Astrocyte (in vitro differentiated cells and primary cell): Measurements from ENCODE around the gene DENND6B. TPM values are rescaled to one million over a fixed set of nuclear protein-coding genes. Genes with fewer than 3 reads are reported as not detected.

Source experiments
- DNase-seq: peaks from one replicate; pipeline ENCODE4 v3.0.0-alpha.2; 2010; ENCODE audit warnings: low read depth
- FAIRE-seq: peaks from 2 replicates; lab custom pipeline; 2011; peaks lifted over from hg19 to GRCh38; lab: Jason Lieb, UNC
- H2AFZ ChIP-seq: 2 replicates; pipeline ENCODE4 v1.6.0; 2012; ENCODE audit warnings: low read depth, low read length, inconsistent platforms
- H3K27ac ChIP-seq: 2 replicates; pipeline ENCODE4 v1.5.1; 2011; ENCODE audit warnings: low read depth, low read length, inconsistent platforms
- H3K27me3 ChIP-seq: 2 replicates; pipeline ENCODE4 v1.6.0; 2011; ENCODE audit warnings: low read length, inconsistent platforms; ENCODE audit not compliant: insufficient read depth
- H3K36me3 ChIP-seq: 2 replicates; pipeline ENCODE4 v1.5.1; 2011; ENCODE audit warnings: low read length, inconsistent platforms; ENCODE audit not compliant: insufficient read depth
- H3K4me1 ChIP-seq: 2 replicates; pipeline ENCODE4 v1.5.1; 2011; ENCODE audit warnings: low read length, inconsistent platforms; ENCODE audit not compliant: insufficient read depth
- H3K4me2 ChIP-seq: 2 replicates; pipeline ENCODE4 v1.6.0; 2012; ENCODE audit warnings: low read length, inconsistent platforms
- H3K4me3 ChIP-seq: 2 replicates; pipeline ENCODE4 v1.5.1; 2011; ENCODE audit warnings: low read depth, mild to moderate bottlenecking, low read length, inconsistent platforms; ENCODE audit not compliant: insufficient read depth
- H3K79me2 ChIP-seq: 2 replicates; pipeline ENCODE4 v1.6.0; 2012; ENCODE audit warnings: mild to moderate bottlenecking, low read length, inconsistent platforms; ENCODE audit not compliant: insufficient read depth
- H3K9ac ChIP-seq: 2 replicates; pipeline ENCODE4 v1.6.0; 2012; ENCODE audit warnings: mild to moderate bottlenecking, low read length, inconsistent platforms
- H3K9me3 ChIP-seq: 2 replicates; pipeline ENCODE4 v1.5.1; 2012; ENCODE audit warnings: low read depth, mild to moderate bottlenecking, low read length, inconsistent platforms; ENCODE audit not compliant: insufficient read depth
- H4K20me1 ChIP-seq: 2 replicates; pipeline ENCODE4 v1.6.0; 2012; ENCODE audit warnings: low read length, inconsistent platforms; ENCODE audit not compliant: insufficient read depth
- H3K27ac Mint-ChIP-seq: one replicate; pipeline ENCODE4 v1.8.0; 2021; ENCODE audit warnings: mild to moderate bottlenecking, mixed read lengths; ENCODE audit not compliant: unreplicated experiment
- H3K27me3 Mint-ChIP-seq: one replicate; pipeline ENCODE4 v1.8.0; 2021; ENCODE audit warnings: low read depth, mixed read lengths; ENCODE audit not compliant: unreplicated experiment
- H3K36me3 Mint-ChIP-seq: one replicate; pipeline ENCODE4 v1.8.0; 2021; ENCODE audit warnings: low read depth, mixed read lengths; ENCODE audit not compliant: unreplicated experiment
- H3K4me1 Mint-ChIP-seq: one replicate; pipeline ENCODE4 v1.8.0; 2021; ENCODE audit warnings: low read depth, mixed read lengths; ENCODE audit not compliant: unreplicated experiment
- H3K4me3 Mint-ChIP-seq: one replicate; pipeline ENCODE4 v1.8.0; 2021; ENCODE audit warnings: mild to moderate bottlenecking, moderate library complexity, mixed read lengths; ENCODE audit not compliant: unreplicated experiment
- H3K9me3 Mint-ChIP-seq: one replicate; pipeline ENCODE4 v1.8.0; 2021; ENCODE audit warnings: mild to moderate bottlenecking, mixed read lengths; ENCODE audit not compliant: unreplicated experiment
- EZH2 ChIP-seq: IDR thresholded peaks from 2 replicates; pipeline ENCODE4 v1.6.1; 2012; ENCODE audit warnings: mild to moderate bottlenecking, low read length, inconsistent platforms; ENCODE audit not compliant: insufficient read depth
- total RNA-seq: library from RNA; stranded (reverse); gene quantifications from 2 replicates; pipeline ENCODE4 v1.2.1, GENCODE V29; 2021
- TF ChIP-seq, protein P1 (sequence below): IDR thresholded peaks from 2 replicates; pipeline ENCODE4 v1.5.1; 2011; ENCODE audit warnings: low read depth, mild to moderate bottlenecking, inconsistent platforms, low read length, moderate library complexity; ENCODE audit not compliant: insufficient read depth

Gene DENND6B
- total RNA-seq, 1 donor from 2014 or later: 5.4 TPM

DNA sequence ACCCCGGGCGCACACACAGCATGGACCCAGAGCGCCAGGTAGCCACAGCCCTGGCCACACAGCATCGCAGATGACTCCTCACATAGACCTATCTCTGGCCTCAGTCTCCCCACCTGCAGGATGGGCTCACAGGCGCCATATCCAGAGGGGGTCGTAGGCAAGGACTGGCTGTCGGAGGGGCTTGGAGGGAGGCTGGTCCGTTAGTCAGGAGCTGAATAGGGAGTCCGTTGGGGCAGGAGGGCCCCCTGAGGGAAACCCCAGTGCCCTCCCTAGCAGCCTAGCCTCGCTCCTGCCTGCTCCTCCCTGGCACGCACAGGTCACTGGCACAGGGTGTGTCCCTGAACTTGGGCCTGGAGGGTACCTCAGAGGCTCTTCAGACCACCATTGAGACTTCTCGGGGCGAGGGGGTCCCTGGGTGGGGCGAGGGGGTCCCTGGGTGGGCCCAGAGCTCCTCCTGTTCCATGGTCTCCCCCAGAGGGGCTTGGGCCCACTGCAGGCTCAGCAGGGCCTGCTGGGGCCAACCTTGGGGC is 21.4 kb downstream of the DENND6B start:
- H3K36me3 ChIP-seq: no peaks in the 10 kb centered on the region
- FAIRE-seq: no peak
- DNase-seq: no peak
- H3K27ac Mint-ChIP-seq: peak overlapping the region; percentile 99
- peaks cover 52% of the 10 kb centered on the region for H4K20me1 ChIP-seq
- H3K4me2 ChIP-seq: peak overlapping the region; percentile 100
- H3K9me3 Mint-ChIP-seq: no peaks in the 10 kb centered on the region
- H3K4me1 Mint-ChIP-seq: peaks cover 28% of the 10 kb centered on the region
- peak overlapping the region; percentile 93 for H3K4me3 Mint-ChIP-seq
- H3K4me1 ChIP-seq: peaks cover 71% of the 10 kb centered on the region
- peak overlapping the region; percentile 96 for H3K9ac ChIP-seq
- H3K27me3 ChIP-seq: no peaks in the 10 kb centered on the region
- peak overlapping the region; percentile 78 for H3K4me3 ChIP-seq
- no peak overlapping the region for H2AFZ ChIP-seq
- H3K27ac ChIP-seq: peak overlapping the region; percentile 82
- no peaks in the 10 kb centered on the region for H3K27me3 Mint-ChIP-seq
- TF ChIP-seq EZH2: no peak
- TF ChIP-seq, protein P1, sequence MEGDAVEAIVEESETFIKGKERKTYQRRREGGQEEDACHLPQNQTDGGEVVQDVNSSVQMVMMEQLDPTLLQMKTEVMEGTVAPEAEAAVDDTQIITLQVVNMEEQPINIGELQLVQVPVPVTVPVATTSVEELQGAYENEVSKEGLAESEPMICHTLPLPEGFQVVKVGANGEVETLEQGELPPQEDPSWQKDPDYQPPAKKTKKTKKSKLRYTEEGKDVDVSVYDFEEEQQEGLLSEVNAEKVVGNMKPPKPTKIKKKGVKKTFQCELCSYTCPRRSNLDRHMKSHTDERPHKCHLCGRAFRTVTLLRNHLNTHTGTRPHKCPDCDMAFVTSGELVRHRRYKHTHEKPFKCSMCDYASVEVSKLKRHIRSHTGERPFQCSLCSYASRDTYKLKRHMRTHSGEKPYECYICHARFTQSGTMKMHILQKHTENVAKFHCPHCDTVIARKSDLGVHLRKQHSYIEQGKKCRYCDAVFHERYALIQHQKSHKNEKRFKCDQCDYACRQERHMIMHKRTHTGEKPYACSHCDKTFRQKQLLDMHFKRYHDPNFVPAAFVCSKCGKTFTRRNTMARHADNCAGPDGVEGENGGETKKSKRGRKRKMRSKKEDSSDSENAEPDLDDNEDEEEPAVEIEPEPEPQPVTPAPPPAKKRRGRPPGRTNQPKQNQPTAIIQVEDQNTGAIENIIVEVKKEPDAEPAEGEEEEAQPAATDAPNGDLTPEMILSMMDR: no peak
- peaks cover 4% of the 10 kb centered on the region for H3K36me3 Mint-ChIP-seq
- H3K9me3 ChIP-seq: no peaks in the 10 kb centered on the region
- peaks cover 67% of the 10 kb centered on the region for H3K79me2 ChIP-seq

DNA sequence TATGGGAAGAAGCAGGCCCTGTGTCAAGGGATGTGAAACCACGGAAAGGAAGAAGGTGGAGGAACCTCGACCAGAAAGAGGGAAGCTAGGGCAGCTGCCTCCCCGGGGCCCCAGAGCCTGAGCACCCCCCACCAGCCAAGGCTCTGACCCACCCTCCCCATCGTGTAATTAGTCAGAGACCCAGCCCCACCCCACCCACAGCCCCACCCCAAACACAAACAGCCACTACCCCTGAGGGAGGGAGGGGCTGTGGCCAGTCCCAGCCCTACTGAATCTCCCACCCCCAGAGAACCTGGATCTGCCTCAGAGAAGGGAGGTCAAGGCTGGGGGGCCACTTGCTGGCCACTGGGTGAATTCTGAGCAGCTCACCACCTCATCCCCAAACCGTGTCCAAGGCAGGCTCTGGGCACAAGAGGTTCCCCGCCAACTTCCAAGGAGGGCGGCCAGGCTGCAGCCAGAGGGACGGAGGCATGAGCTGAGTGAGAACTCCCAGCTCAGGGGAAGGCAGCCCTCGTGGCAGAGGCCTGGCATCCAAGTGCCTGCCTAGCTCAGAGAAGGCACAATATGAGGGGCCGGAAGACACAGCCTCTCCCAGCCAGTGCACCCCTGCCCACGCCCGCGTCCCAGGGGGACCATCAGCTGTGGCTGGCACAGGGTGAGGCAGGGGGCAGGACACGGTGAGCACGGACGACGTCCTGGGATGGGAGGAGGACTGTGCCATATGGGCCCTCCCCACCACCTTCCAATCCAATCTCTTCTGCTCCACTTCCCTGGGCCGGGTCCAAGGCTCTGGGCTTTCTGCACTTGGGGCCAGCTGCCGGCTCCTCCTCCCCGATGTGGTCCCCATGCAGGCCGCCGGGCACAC is 22.1 kb downstream of the DENND6B start:
- Histone ChIP-seq H3K79me2 (peaks cover 74% of the 10 kb centered on the region), H3K36me3 (no peaks in the 10 kb centered on the region), H3K9me3 (no peaks in the 10 kb centered on the region), H4K20me1 (peaks cover 58% of the 10 kb centered on the region), H3K4me3 (peak overlapping the region; percentile 78), H3K4me1 (peaks cover 74% of the 10 kb centered on the region), H3K27ac (peak overlapping the region; percentile 82), H3K27me3 (no peaks in the 10 kb centered on the region), H2AFZ (no peak overlapping the region), H3K4me2 (peak overlapping the region; percentile 100), H3K9ac (peak overlapping the region; percentile 96)
- Mint-ChIP-seq H3K27me3 (no peaks in the 10 kb centered on the region), H3K27ac (peak overlapping the region; percentile 99), H3K4me3 (peak overlapping the region; percentile 93), H3K9me3 (no peaks in the 10 kb centered on the region), H3K4me1 (peaks cover 26% of the 10 kb centered on the region), H3K36me3 (peaks cover 2% of the 10 kb centered on the region)
- TF ChIP-seq EZH2: no peak
- TF ChIP-seq, protein P1: no peak
- FAIRE-seq: no peak
- peak; percentile 41 for DNase-seq
